Right atrium auricular region (tissue), 2 donors: ENCODE data around the gene DOK6. TPM values are rescaled to one million over a fixed set of nuclear protein-coding genes. Genes with fewer than 3 reads are reported as not detected.

Source experiments
- DNase-seq: peaks from one replicate; pipeline ENCODE4 v3.0.0-alpha.2; 2019; ENCODE audit warnings: low spot score
- H3K27ac ChIP-seq, 2 donors: fragments of 200-600 bp; sonication (generic); 1 replicate in 1 of 2; 2 replicates in 1 of 2; pipeline ENCODE4 v1.5.1; 2016 to 2019
- H3K27me3 ChIP-seq, 2 donors: fragments of 200-600 bp; sonication (generic); one replicate each; pipeline versions ENCODE4 v1.5.1 to v1.6.0; 2017 to 2019
- H3K36me3 ChIP-seq: fragments of 200-600 bp; sonication (generic); one replicate; pipeline ENCODE4 v1.5.1; 2016
- H3K4me1 ChIP-seq, 2 donors: fragments of 200-600 bp; sonication (generic); one replicate each; pipeline versions ENCODE4 v1.5.1 to v1.6.0; 2017 to 2019
- H3K4me3 ChIP-seq, 2 donors: fragments of 200-600 bp; sonication (generic); 1 replicate in 1 of 2; 2 replicates in 1 of 2; pipeline ENCODE4 v1.5.1; 2017 to 2019; ENCODE audit warnings: mild to moderate bottlenecking in 1 of 2, moderate library complexity in 1 of 2
- H3K9me3 ChIP-seq, 2 donors: fragments of 200-600 bp; sonication (generic); one replicate each; pipeline ENCODE4 v1.5.1; 2019
- total RNA-seq, 2 donors: library from RNA; depleted of rRNA; stranded (reverse); fragments of >200 nt; gene quantifications; one replicate each; pipeline ENCODE4 v1.1.0, GENCODE V29; 2016
- TF ChIP-seq, protein P1 (sequence below), 2 donors: fragments of 200-600 bp; sonication (generic); IDR thresholded peaks; one replicate each; pipeline ENCODE4 v1.5.1; 2019; ENCODE audit warnings: antibody characterized with exemption in 2 of 2

The DOK6 gene
- total RNA-seq, 2 donors from 2014 or later = 2.0 to 5.7 TPM

DNA sequence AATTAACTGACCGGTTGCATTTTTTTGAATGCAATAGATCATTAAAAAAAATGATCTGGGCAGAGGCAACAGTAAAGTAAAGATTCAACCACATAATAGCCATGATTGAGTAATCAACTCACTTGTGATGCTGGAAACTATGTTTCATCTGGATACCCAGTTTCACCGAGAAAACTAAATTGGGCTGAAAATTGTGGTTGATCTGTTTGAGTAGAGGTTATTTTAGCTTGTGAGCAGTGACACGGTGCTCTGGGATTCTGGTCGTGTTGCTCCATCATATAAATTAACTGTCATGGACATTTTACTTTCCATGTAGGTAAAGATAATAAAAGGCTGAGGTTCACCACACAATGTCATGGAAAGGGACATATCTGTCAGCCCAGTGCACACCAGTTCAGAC, 488.3 kb downstream of the DOK6 start:
- H3K9me3 ChIP-seq = no peaks in the 10 kb centered on the region
- no peaks in the 10 kb centered on the region for H3K36me3 ChIP-seq
- no peak overlapping the region for H3K4me3 ChIP-seq
- no peak overlapping the region for H3K27ac ChIP-seq
- no peaks in the 10 kb centered on the region for H3K4me1 ChIP-seq
- TF ChIP-seq, protein P1, sequence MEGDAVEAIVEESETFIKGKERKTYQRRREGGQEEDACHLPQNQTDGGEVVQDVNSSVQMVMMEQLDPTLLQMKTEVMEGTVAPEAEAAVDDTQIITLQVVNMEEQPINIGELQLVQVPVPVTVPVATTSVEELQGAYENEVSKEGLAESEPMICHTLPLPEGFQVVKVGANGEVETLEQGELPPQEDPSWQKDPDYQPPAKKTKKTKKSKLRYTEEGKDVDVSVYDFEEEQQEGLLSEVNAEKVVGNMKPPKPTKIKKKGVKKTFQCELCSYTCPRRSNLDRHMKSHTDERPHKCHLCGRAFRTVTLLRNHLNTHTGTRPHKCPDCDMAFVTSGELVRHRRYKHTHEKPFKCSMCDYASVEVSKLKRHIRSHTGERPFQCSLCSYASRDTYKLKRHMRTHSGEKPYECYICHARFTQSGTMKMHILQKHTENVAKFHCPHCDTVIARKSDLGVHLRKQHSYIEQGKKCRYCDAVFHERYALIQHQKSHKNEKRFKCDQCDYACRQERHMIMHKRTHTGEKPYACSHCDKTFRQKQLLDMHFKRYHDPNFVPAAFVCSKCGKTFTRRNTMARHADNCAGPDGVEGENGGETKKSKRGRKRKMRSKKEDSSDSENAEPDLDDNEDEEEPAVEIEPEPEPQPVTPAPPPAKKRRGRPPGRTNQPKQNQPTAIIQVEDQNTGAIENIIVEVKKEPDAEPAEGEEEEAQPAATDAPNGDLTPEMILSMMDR (IDR thresholded peaks at IDR 0.05) = no peak
- DNase-seq = no peak
- H3K27me3 ChIP-seq = no peaks in the 10 kb centered on the region

DNA sequence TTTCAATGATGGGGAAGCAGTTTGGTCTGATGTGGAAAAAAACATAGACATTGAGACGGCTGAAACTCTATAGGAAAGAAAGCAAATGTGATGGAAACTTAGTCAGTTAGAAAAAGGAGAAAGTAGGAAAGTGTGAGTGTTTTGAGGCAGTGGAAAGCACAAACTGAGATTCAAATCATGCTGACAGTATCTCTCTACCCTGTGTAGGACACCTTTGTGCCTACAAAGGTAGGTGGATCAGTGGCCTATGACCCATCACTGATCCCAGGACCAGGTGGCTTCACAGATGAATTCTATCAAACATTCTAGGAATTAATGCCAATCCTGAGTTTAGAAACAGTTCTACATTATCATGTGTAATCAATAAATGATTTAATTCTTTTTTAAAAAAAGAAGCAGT, 489.9 kb downstream of the DOK6 start:
- H3K27me3 ChIP-seq = no peaks in the 10 kb centered on the region
- TF ChIP-seq, protein P1 (IDR thresholded peaks at IDR 0.05) = no peak
- DNase-seq = no peak

DNA sequence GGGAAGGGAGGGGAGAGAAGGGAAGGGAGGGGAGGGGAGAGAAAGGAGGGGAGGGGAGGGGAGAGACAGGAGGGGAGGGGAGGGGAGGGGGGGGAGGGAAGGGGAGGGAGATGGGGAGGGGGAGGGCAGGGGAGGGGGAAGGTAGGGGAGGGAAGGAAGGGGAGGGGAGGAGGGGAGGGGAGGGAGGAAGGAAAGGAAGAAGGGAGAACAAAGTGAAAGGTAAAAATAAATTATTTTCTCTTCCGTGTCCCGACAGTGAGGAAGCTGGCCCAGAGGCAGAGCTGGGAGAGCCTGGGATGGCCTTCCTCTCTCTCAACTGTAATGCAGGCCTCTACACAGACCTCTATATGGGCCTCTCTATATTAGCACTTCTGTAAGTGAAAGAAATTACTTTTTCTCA, 493.8 kb downstream of the DOK6 start:
- Histone ChIP-seq H3K4me3 (no peak overlapping the region), H3K9me3 (no peaks in the 10 kb centered on the region), H3K27me3 (no peaks in the 10 kb centered on the region), H3K27ac (no peak overlapping the region), H3K4me1 (no peaks in the 10 kb centered on the region), H3K36me3 (no peaks in the 10 kb centered on the region)
- DNase-seq = no peak
- TF ChIP-seq, protein P1 (IDR thresholded peaks at IDR 0.05) = no peak

More for the DNA sequence above, 489.9 kb downstream of the DOK6 start:
- no peak overlapping the region for H3K27ac ChIP-seq
- H3K36me3 ChIP-seq = no peaks in the 10 kb centered on the region
- no peaks in the 10 kb centered on the region for H3K4me1 ChIP-seq
- H3K9me3 ChIP-seq = no peaks in the 10 kb centered on the region
- no peak overlapping the region for H3K4me3 ChIP-seq

DNA sequence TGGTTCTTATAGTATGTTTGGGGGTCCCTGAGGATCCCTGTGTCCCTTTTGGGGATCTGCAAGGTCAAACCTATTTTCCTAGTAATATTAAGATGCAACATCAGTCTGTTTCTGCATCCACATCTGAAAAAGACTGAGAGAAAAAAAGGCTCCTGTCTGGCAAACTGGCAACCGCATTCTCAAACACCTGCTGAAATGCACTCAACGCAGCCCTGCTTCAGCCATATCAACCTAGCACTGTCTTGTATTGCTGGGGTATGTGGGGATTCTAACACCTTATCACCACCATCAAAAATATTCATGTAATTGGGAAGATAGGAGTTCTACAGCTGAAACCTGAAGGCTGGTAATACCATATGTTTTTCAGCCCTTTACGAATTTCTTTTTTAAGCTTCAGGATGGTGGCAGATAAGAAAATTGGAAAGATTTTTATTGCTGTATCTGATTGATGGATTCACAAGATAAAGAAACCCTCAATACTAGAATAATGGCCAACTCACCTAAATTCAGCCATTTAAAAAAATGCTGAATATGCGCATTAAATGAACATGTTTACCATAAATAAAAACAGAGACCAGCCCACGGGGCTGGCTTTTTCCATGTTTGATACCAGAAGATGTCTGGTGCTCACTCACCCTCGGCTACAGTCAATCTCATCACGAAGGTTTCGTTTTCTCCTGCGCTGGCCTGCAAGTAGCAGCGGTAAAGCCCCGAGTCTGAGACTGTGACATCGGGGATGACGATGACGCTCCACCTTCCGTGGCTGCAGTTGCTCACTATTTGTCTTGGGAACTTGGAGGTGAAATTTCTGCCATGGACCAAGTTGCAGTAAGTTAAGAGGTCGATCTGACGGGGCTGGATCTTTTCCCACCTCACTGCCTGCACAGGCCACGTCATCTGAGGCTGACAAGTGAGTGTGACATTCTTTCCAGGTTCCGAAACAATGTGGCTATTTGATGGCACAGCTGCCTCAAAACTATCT, 494.7 kb downstream of the DOK6 start:
- Histone ChIP-seq H3K36me3 (no peaks in the 10 kb centered on the region), H3K27ac (no peak overlapping the region), H3K27me3 (no peaks in the 10 kb centered on the region), H3K9me3 (no peaks in the 10 kb centered on the region), H3K4me1 (no peaks in the 10 kb centered on the region), H3K4me3 (no peak overlapping the region)
- TF ChIP-seq, protein P1 (IDR thresholded peaks at IDR 0.05) = no peak
- DNase-seq = no peak

DNA sequence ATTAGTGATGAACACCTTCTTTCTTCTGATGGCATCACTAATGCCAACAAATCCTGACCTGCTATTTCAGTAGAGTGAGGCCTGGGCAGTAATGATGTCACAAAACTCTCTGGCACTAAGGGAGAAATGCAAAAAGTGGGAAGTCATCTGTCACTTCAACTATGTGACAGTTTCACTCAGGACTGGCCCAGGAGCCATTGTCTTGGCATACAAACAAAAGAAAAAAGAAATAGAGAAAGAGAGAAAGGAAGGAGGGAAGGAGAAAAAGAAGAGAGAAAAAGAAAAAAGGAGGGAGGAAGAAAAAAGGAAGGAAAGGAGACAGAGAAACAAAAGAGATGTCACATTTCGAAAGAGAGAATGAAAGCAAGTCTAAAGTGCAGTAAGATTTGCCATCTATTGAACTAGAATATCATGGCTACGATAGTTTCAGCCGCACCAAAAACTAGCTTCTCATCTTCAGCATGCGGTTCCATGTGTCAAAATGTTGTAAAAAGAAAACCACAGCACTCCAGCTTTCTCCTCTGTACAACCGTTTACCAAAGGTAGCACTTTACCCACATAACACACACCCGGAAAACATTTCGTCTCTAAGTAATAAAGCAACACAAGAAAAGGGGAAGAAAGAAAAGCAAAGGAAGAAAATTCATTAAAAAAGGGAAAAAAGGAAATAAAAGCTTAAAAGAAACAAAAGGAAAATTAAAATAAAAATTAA, 496.9 kb downstream of the DOK6 start:
- H3K9me3 ChIP-seq = no peaks in the 10 kb centered on the region
- H3K27ac ChIP-seq = no peak overlapping the region
- TF ChIP-seq, protein P1 (IDR thresholded peaks at IDR 0.05) = no peak
- no peak overlapping the region for H3K4me3 ChIP-seq
- no peaks in the 10 kb centered on the region for H3K4me1 ChIP-seq
- no peak for DNase-seq
- no peaks in the 10 kb centered on the region for H3K36me3 ChIP-seq
- H3K27me3 ChIP-seq = no peaks in the 10 kb centered on the region
